GM19468 (cell line): ENCODE data around the gene KIAA1549.
"Not testable (repeated sequence)": the region's sequence is repeated elsewhere in the genome, so short reads cannot be mapped to it uniquely, and the experiment has no call there.

Source experiments
- ATAC-seq: cut with Tn5 transposase; IDR thresholded peaks from one replicate; pipeline ENCODE4 v1.9.1; 2021; ENCODE audit warnings: mild to moderate bottlenecking, moderate library complexity, moderate number of reproducible peaks; ENCODE audit not compliant: unreplicated experiment; ENCODE audit errors: extremely low read depth

Gene KIAA1549

GRCh38 chr7:138981332-138982203 is at the start of gene KIAA1549:
KIAA1549 (minus strand) TSS chr7:138981389; CDS start chr7:138981269, 120 bp downstream.
- peak; percentile 50 for ATAC-seq

DNA sequence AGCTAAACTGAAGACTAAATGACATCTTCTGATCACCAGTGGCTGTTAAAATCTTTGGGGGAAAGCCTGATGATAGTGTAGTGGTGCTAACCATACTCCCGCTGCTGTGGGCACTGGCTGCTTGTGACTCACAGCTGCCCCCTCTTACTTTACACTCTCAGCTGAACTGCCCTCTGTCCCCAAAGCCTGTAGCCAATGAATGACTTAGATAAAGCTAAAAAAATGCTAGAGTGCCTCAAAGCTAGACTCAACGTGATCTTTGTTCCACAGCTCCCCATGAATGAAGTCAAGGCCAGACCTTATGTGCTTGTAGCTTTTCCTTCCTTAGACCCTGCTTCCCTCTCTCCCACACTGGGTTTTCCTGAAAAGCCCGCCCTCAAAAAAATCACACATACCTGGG is 48.2 kb upstream of the KIAA1549 start:
- ATAC-seq: no peak

DNA sequence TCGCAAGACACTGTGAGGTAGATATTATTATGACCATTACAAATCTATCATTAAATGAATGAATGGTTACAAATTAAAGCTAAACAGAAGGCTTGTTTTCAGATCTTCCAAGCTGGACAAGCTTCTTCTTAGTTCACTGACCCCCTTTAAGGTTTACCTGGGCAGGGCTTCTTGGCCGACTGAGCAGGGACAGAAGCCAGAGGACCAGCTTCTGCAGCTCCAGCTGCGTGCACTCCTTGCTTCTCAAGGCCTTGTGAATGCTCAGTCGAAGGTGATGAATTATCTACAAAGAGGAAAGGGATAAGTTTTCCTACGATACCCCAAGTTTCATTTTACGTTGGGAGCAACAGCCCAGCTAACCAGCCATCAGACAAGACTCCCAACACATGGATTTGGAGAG is 45.4 kb upstream of the KIAA1549 start:
- ATAC-seq: no peak

DNA sequence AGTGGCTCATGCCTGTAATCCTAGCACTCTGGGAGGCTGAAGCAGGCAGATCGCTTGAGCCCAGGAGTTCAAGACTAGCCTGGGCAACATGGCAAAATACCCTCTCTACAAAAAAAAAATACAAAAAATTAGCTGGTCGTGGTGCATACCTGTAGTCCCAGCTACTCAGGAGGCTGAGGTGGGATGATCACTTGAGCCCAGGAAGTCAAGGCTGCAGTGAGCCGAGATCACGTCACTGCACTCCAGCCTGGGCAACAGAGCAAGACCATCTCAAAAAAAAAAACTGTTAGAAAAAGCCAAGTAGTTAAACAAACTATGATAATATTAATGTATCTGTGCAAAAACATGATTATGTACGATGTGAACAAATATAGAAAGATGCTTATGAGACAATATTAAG is 44.7 kb upstream of the KIAA1549 start:
- ATAC-seq: not testable (repeated sequence)

- ATAC-seq: no peak
Observed at GRCh38 chr7:139023076-139023475, 41.9 kb upstream of the KIAA1549 start.

DNA sequence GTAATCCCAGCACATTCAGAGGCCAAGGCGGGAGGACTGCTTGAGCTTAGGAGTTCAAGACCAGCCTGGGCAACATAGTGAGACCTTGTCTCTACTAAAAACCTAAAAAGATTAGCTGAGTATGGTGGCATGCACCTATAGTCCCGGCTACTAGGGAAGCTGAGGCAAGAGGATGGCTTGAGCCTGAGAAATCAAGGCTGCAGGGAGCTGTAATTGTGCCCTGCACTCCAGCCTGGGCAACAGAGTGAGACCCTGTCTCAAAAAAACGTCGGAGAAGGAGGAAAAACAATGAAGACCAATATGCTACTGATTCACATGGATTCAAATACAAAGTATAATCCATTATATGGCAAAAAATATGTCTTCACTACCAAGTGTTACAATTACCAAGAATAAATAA is 41.1 kb upstream of the KIAA1549 start:
- ATAC-seq: no peak

- ATAC-seq: no peak
Observed at GRCh38 chr7:139018910-139019309, 37.7 kb upstream of the KIAA1549 start.

GRCh38 chr7:139016931-139017511 is 35.8 kb upstream of the KIAA1549 start:
- ATAC-seq: no peak

DNA sequence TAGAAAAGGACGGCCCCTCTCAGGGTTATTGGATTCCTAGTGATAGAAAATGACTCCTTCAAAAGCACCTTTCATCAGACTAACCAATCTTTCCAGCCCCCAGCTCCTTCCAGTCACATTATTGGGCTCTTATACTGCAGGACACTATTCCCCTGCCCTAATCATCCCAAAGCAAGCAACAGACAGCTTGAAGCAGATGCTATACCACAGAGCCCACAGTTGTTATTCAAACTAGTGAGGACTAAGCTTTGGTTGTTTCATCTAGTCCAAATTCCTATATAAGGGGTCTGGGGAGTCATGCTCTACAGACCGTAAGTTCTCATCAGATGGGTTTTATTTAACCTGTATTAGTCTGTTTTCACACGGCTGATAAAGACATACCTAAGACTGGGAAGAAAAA is 30.2 kb upstream of the KIAA1549 start:
- no peak for ATAC-seq

DNA sequence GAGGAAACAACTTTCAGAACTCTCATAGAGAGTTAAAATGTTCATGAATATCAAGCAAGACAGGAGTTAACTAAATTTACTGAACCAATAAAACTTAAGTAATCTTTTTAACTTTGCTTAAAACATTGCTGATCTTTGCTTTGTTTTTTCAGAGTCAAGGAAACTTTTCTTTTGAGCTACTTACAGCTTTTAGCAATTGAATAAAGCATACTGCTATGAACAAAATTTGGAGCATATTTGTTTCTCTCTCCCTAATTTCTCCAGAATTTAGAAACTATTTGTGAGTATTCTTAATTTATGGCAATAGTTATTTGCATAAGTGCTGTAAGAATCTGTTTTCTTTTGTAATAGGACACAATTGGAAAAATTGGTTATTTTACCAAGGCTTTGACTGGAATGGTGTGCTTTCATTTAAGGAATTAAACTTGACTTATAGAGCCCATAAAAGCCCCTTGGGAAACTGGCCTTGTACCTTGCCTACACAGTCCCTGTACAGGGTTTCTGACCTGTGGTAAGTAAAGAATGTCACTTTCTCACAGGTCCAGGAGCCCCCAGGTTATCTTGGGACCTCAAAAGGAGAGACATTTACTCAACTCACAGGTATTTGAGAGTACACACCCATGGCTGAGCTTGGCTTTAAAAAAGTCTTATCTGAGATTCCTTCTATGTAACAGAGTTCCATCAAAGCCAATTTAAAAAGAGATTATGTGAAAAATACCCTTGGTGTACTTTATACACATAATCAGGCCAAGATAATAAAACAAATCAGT is 23.3 kb upstream of the KIAA1549 start:
- ATAC-seq: no peak

- ATAC-seq: no peak
Observed at GRCh38 chr7:138999414-138999813, 18.2 kb upstream of the KIAA1549 start.

DNA sequence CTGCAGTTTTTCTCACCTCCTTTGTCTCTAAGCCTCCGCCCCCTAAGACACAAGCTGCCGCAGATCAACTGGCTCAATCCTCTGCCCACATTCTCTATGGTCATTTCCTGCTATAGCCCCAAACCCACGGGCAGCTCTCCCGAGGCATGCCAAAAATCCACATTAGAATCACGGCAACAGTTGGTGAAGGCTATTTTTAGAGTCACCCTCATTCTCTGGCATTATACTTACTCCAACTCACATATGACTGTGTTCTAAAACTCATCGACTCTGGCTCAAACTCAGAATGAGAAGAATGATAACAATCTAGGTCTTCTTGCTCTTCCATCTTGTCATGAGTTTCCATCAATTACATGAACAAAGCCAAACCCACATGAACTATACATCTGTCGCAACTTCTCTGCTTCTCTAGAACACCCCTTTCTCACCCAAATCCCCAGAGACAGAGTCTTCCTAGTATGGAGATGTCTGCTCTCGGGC is 10.9 kb upstream of the KIAA1549 start:
- ATAC-seq: no peak

DNA sequence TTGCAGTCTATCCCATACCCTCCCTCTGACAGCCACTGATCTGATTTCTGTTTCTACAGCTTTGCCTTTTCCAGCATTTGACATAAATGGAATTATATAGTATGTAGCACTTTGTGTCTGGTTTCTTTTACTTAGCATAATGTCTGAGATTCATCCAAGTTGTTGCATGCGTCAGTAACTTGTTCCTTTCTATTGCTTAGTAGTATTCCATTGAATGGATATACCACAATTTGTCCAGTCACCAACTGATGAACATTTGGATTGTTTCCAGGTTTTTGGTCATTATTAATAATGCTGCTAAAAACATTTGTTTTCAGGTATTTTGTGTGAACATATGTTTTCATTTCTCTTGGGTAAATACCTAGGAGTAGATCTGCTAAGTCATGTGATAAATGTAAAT is 6.5 kb upstream of the KIAA1549 start:
- ATAC-seq: no peak

GRCh38 chr7:138982204-138982623 is 1.0 kb upstream of the KIAA1549 start:
- ATAC-seq: no peak

- no peak for ATAC-seq
Observed at GRCh38 chr7:138980563-138981291, 462 bp downstream of the KIAA1549 start.

DNA sequence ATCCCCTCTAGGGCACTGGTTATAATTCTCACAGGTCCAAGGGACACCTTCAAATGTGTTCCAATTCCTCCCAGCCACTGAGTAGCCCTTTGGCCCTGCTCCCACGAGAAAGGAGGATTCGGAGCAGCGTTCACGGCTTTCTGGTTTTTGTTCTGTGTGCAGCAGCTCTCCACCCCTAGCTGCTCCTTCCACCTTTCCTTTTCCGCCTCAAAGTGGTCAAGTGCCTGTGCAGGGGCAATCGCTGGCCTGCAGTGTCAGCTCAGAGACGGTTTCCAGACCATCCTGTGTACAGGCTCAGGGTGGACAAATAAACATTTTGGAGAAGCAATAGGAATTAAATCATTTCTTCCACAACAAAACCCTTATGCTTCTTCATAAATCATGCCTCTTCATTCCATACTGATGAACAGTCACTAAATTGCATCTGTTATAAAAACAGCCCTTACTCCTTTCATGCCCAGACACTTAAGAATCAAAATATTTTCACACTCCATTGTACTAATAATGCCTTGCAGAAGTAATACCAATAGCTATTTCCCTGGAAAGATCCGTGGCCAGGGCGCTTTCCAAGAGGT is 1.1 kb downstream of the KIAA1549 start:
- ATAC-seq: no peak

GRCh38 chr7:138979226-138979979 is 1.8 kb downstream of the KIAA1549 start:
- ATAC-seq: no peak

- no peak for ATAC-seq
Observed at GRCh38 chr7:138978541-138979184, 2.5 kb downstream of the KIAA1549 start.

- not testable (repeated sequence) for ATAC-seq
Observed at GRCh38 chr7:138976161-138976560, 5.0 kb downstream of the KIAA1549 start.
